HEK293 (cell line): Measurements from ENCODE around the gene ANKFN1.

ENCODE experiments used
- CTCF ChIA-PET: fragments of 350-600 bp; formaldehyde crosslinking; extraction: SDS; loops from one replicate; lab custom pipeline; 2021; ENCODE audit warnings: antibody characterized with exemption; lab: Yijun Ruan, JAX
- POLR2A ChIA-PET: fragments of 300-600 bp; formaldehyde crosslinking; extraction: SDS; loops from one replicate; lab custom pipeline; 2020; ENCODE audit warnings: antibody characterized with exemption, inconsistent platforms; lab: Yijun Ruan, JAX
- H3K27ac ChIP-seq: fragments of 200-500 bp; sonication (Bioruptor generic); 2 replicates; pipeline ENCODE4 v1.5.1; 2014; ENCODE audit warnings: low read depth, low read length, control low read depth, inconsistent platforms; ENCODE audit errors: extremely low read depth
- H3K36me3 ChIP-seq, 2 experiments: fragments of 200-500 bp in 1 of 2; sonication (Bioruptor generic) in 1 of 2; 1 replicate in 1 of 2; 2 replicates in 1 of 2; pipeline ENCODE4 v1.5.1; 2014 to 2017; ENCODE audit warnings: inconsistent platforms in 2 of 2, low read length in 2 of 2; ENCODE audit not compliant: control insufficient read depth in 2 of 2, insufficient read depth in 1 of 2
- H3K4me1 ChIP-seq: fragments of 200-500 bp; sonication (Bioruptor generic); 2 replicates; pipeline ENCODE4 v1.5.1; 2014; ENCODE audit warnings: mild to moderate bottlenecking, low read length, inconsistent platforms; ENCODE audit not compliant: control insufficient read depth, insufficient read depth
- H3K4me3 ChIP-seq: 2 replicates; pipeline ENCODE4 v1.5.1; 2011; ENCODE audit warnings: low read depth, mild to moderate bottlenecking, control low read depth, low read length, moderate library complexity
- H3K9me3 ChIP-seq: fragments of 200-500 bp; sonication (Bioruptor generic); 2 replicates; pipeline ENCODE4 v1.5.1; 2014; ENCODE audit warnings: low read depth, low read length, inconsistent platforms; ENCODE audit not compliant: control insufficient read depth, insufficient read depth
- FEZF1 ChIP-seq: fragments of 450-650 bp; formaldehyde crosslinking; IDR thresholded peaks from 2 replicates; pipeline ENCODE4 v1.5.1; 2016; ENCODE audit warnings: missing biosample characterization, missing genetic modification characterization
- GFI1B ChIP-seq: fragments of 450-650 bp; formaldehyde crosslinking; IDR thresholded peaks from 2 replicates; pipeline ENCODE4 v1.5.1; 2016; ENCODE audit warnings: missing biosample characterization, missing genetic modification characterization
- HOXC10 ChIP-seq: sonication (generic); formaldehyde crosslinking; IDR thresholded peaks from 2 replicates; pipeline ENCODE4 v1.8.1; 2023; ENCODE audit warnings: mild to moderate bottlenecking, missing genetic modification reagents
- KLF16 ChIP-seq: fragments of 450-650 bp; formaldehyde crosslinking; IDR thresholded peaks from 2 replicates; pipeline ENCODE4 v1.5.1; 2017; ENCODE audit warnings: missing biosample characterization, missing genetic modification characterization
- REPIN1 ChIP-seq: fragments of 450-650 bp; formaldehyde crosslinking; IDR thresholded peaks from 2 replicates; pipeline ENCODE4 v1.5.1; 2017; ENCODE audit warnings: missing biosample characterization, missing genetic modification characterization, low read depth
- TRIM28 ChIP-seq: IDR thresholded peaks from 2 replicates; pipeline ENCODE4 v1.6.1; 2011; ENCODE audit warnings: low read length, control low read depth, borderline replicate concordance
- WT1 ChIP-seq: fragments of 450-650 bp; formaldehyde crosslinking; IDR thresholded peaks from 2 replicates; pipeline ENCODE4 v1.5.1; 2016; ENCODE audit warnings: missing biosample characterization, missing genetic modification characterization
- ZNF174 ChIP-seq: fragments of 450-650 bp; formaldehyde crosslinking; IDR thresholded peaks from 2 replicates; pipeline ENCODE4 v1.5.0; 2017; ENCODE audit warnings: missing biosample characterization, mild to moderate bottlenecking, missing genetic modification characterization
- ZNF184 ChIP-seq: fragments of 450-650 bp; IDR thresholded peaks from 2 replicates; pipeline ENCODE4 v1.5.1; 2018; ENCODE audit warnings: missing biosample characterization, mild to moderate bottlenecking, missing genetic modification characterization
- ZNF19 ChIP-seq: fragments of 450-650 bp; formaldehyde crosslinking; IDR thresholded peaks from 2 replicates; pipeline ENCODE4; 2016; ENCODE audit warnings: missing biosample characterization, missing genetic modification characterization, low read depth
- ZNF223 ChIP-seq: fragments of 450-650 bp; formaldehyde crosslinking; IDR thresholded peaks from 2 replicates; pipeline ENCODE4 v1.5.1; 2016; ENCODE audit warnings: missing biosample characterization, missing genetic modification characterization
- ZNF394 ChIP-seq: fragments of 450-650 bp; formaldehyde crosslinking; IDR thresholded peaks from 2 replicates; pipeline ENCODE4 v1.5.1; 2016; ENCODE audit warnings: missing biosample characterization, missing genetic modification characterization, mild to moderate bottlenecking, moderate library complexity, borderline replicate concordance
- ZNF510 ChIP-seq: fragments of 450-650 bp; formaldehyde crosslinking; IDR thresholded peaks from 2 replicates; pipeline ENCODE4 v1.5.1; 2018; ENCODE audit warnings: mild to moderate bottlenecking, missing genetic modification characterization, missing biosample characterization; ENCODE audit not compliant: insufficient replicate concordance
- ZNF514 ChIP-seq: fragments of 450-650 bp; formaldehyde crosslinking; IDR thresholded peaks from 2 replicates; pipeline ENCODE4 v1.5.1; 2016; ENCODE audit warnings: missing biosample characterization, missing genetic modification characterization
- ZNF530 ChIP-seq: fragments of 450-650 bp; formaldehyde crosslinking; IDR thresholded peaks from 2 replicates; pipeline ENCODE4 v1.5.1; 2016; ENCODE audit warnings: low read depth, missing biosample characterization, missing genetic modification characterization
- ZNF571 ChIP-seq: fragments of 450-650 bp; formaldehyde crosslinking; IDR thresholded peaks from 2 replicates; pipeline ENCODE4 v1.5.0; 2017; ENCODE audit warnings: missing biosample characterization, missing genetic modification characterization
- ZNF585B ChIP-seq: fragments of 450-650 bp; formaldehyde crosslinking; IDR thresholded peaks from 2 replicates; pipeline ENCODE4 v1.5.1; 2016; ENCODE audit warnings: missing biosample characterization, missing genetic modification characterization
- ZNF623 ChIP-seq: fragments of 450-650 bp; formaldehyde crosslinking; IDR thresholded peaks from 2 replicates; pipeline ENCODE4 v1.5.1; 2016; ENCODE audit warnings: missing biosample characterization, missing genetic modification characterization
- ZNF626 ChIP-seq: fragments of 450-650 bp; sonication (Bioruptor Pico); formaldehyde crosslinking; IDR thresholded peaks from 2 replicates; pipeline ENCODE4 v1.5.1; 2018; ENCODE audit warnings: missing biosample characterization, missing genetic modification characterization, inconsistent platforms
- ZNF654 ChIP-seq: fragments of 450-650 bp; formaldehyde crosslinking; IDR thresholded peaks from 2 replicates; pipeline ENCODE4 v1.5.1; 2016; ENCODE audit warnings: low read depth, missing biosample characterization, missing genetic modification characterization
- ZNF670 ChIP-seq: fragments of 450-650 bp; formaldehyde crosslinking; IDR thresholded peaks from 2 replicates; pipeline ENCODE4 v1.5.1; 2016; ENCODE audit warnings: missing biosample characterization, missing genetic modification characterization, low read depth
- ZNF747 ChIP-seq: fragments of 450-650 bp; formaldehyde crosslinking; IDR thresholded peaks from 2 replicates; pipeline ENCODE4 v1.5.1; 2016; ENCODE audit warnings: missing biosample characterization, missing genetic modification characterization
- ZNF791 ChIP-seq: fragments of 450-650 bp; formaldehyde crosslinking; IDR thresholded peaks from 2 replicates; pipeline ENCODE4 v1.5.1; 2016; ENCODE audit warnings: missing biosample characterization, missing genetic modification characterization
- ZNF843 ChIP-seq: fragments of 450-650 bp; formaldehyde crosslinking; IDR thresholded peaks from 2 replicates; pipeline ENCODE4 v1.5.1; 2016; ENCODE audit warnings: missing biosample characterization, missing genetic modification characterization
- TF ChIP-seq, protein P1 (sequence below): fragments of 450-650 bp; formaldehyde crosslinking; IDR thresholded peaks from 2 replicates; pipeline ENCODE4 v1.5.1; 2017; ENCODE audit warnings: missing biosample characterization, missing genetic modification characterization
- TF ChIP-seq, protein P2 (sequence below): fragments of 450-650 bp; formaldehyde crosslinking; IDR thresholded peaks from 2 replicates; pipeline ENCODE4 v1.5.1; 2016; ENCODE audit warnings: missing biosample characterization, missing genetic modification characterization

The ANKFN1 gene

DNA sequence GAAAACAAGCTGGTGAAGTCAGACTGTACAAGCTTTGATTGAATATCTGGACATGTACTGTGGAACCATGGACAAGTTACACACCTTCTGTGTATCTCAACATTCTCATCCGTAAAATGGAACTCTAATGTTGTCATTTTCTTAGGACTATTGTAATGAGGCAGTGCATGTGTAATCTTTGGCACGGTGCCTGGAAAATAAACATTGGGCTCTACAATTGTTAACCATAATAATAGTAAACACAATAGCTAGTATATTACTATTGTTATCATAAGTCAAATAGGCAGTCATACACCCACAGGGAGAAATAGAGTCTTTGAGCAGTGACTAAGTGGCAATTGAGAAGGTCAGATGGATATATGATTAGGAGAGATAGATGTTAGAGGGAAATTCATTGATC lies 39.8 kb upstream of the ANKFN1 start:
- Histone ChIP-seq H3K27ac (no peak overlapping the region), H3K36me3 (no peaks in the 10 kb centered on the region), H3K4me3 (no peak overlapping the region), H3K4me1 (0 out of 2 replicates have a peak, but pooled peaks cover 2% of the 10 kb centered on the region), H3K9me3 (no peaks in the 10 kb centered on the region)
- TF ChIP-seq TRIM28 (no peak), ZNF623 (tag by site-specific recombination) (no peak), ZNF530 (tag by site-specific recombination) (no peak), ZNF626 (tag by site-specific recombination) (no peak), ZNF843 (tag by site-specific recombination) (no peak), GFI1B (tag by site-specific recombination) (no peak)
- TF ChIP-seq, protein P1, sequence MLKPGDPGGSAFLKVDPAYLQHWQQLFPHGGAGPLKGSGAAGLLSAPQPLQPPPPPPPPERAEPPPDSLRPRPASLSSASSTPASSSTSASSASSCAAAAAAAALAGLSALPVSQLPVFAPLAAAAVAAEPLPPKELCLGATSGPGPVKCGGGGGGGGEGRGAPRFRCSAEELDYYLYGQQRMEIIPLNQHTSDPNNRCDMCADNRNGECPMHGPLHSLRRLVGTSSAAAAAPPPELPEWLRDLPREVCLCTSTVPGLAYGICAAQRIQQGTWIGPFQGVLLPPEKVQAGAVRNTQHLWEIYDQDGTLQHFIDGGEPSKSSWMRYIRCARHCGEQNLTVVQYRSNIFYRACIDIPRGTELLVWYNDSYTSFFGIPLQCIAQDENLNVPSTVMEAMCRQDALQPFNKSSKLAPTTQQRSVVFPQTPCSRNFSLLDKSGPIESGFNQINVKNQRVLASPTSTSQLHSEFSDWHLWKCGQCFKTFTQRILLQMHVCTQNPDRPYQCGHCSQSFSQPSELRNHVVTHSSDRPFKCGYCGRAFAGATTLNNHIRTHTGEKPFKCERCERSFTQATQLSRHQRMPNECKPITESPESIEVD (tag by site-specific recombination) = no peak
- POLR2A ChIA-PET = no interaction called here
- CTCF ChIA-PET = interaction anchor here (0.9 to 1.0 kb wide), 2 partner anchors 9 to 14 kb away, joined by 3 read pairs; no protein-coding TSS in a partner anchor

- H3K4me3 ChIP-seq = no peak overlapping the region
- ChIA-PET CTCF (no interaction called here), POLR2A (no interaction called here)
- no peak overlapping the region for H3K27ac ChIP-seq
- H3K9me3 ChIP-seq = no peaks in the 10 kb centered on the region
- H3K4me1 ChIP-seq = 0 out of 2 replicates have a peak, but pooled peaks cover 2% of the 10 kb centered on the region
- H3K36me3 ChIP-seq = no peaks in the 10 kb centered on the region
- TF ChIP-seq ZNF510 (tag by site-specific recombination) (no peak), ZNF791 (tag by site-specific recombination) (no peak), ZNF670 (no peak), HOXC10 (no peak), FEZF1 (tag by site-specific recombination) (no peak), KLF16 (tag by site-specific recombination) (no peak), ZNF747 (tag by site-specific recombination) (no peak), ZNF174 (tag by site-specific recombination) (no peak), ZNF514 (tag by site-specific recombination) (no peak)
- TF ChIP-seq, protein P2, sequence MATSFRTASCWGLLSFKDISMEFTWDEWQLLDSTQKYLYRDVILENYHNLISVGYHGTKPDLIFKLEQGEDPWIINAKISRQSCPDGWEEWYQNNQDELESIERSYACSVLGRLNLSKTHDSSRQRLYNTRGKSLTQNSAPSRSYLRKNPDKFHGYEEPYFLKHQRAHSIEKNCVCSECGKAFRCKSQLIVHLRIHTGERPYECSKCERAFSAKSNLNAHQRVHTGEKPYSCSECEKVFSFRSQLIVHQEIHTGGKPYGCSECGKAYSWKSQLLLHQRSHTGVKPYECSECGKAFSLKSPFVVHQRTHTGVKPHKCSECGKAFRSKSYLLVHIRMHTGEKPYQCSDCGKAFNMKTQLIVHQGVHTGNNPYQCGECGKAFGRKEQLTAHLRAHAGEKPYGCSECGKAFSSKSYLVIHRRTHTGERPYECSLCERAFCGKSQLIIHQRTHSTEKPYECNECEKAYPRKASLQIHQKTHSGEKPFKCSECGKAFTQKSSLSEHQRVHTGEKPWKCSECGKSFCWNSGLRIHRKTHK (tag by site-specific recombination) = no peak
Observed at GRCh38 chr17:56114469-56114868, 38.8 kb upstream of the ANKFN1 start.

- no peaks in the 10 kb centered on the region for H3K4me1 ChIP-seq
- no peaks in the 10 kb centered on the region for H3K36me3 ChIP-seq
- H3K9me3 ChIP-seq = no peaks in the 10 kb centered on the region
- ChIA-PET CTCF (no interaction called here), POLR2A (no interaction called here)
- no peak overlapping the region for H3K4me3 ChIP-seq
- H3K27ac ChIP-seq = no peak overlapping the region
- TF ChIP-seq ZNF184 (no peak), ZNF654 (tag by site-specific recombination) (no peak), ZNF223 (tag by site-specific recombination) (no peak), ZNF585B (tag by site-specific recombination) (no peak), ZNF571 (tag by site-specific recombination) (no peak), REPIN1 (tag by site-specific recombination) (no peak), WT1 (tag by site-specific recombination) (no peak), ZNF394 (tag by site-specific recombination) (no peak), ZNF19 (tag by site-specific recombination) (no peak)
- TF ChIP-seq, protein P2 (tag by site-specific recombination) = no peak
Observed at GRCh38 chr17:56119191-56119590, 34.1 kb upstream of the ANKFN1 start.
